Fibroblast of mammary gland (primary cell): ENCODE results near the gene MCU.
"Not testable (repeated sequence)": the region's sequence is repeated elsewhere in the genome, so short reads cannot be mapped to it uniquely, and the experiment has no call there.

Source experiments
- DNase-seq: peaks from one replicate; pipeline ENCODE4 v3.0.0-alpha.2; 2010; ENCODE audit warnings: low read depth
- H3K4me3 ChIP-seq: 2 replicates; pipeline ENCODE4 v1.5.1; 2011; ENCODE audit warnings: low read depth, mild to moderate bottlenecking, low read length, moderate library complexity; ENCODE audit not compliant: control insufficient read depth
- CTCF ChIP-seq: conservative IDR thresholded peaks from 2 replicates; pipeline ENCODE4 v1.5.1; 2011; ENCODE audit warnings: low read depth, low read length, inconsistent platforms; ENCODE audit not compliant: control insufficient read depth, insufficient read depth

Gene MCU

GRCh38 chr10:72746426-72747363 is 54.8 kb downstream of the MCU start:
- TF ChIP-seq CTCF: no peak
- DNase-seq: no peak
- H3K4me3 ChIP-seq: no peak overlapping the region

GRCh38 chr10:72747521-72747920 is 55.6 kb downstream of the MCU start:
- no peak for DNase-seq
- TF ChIP-seq CTCF: no peak

GRCh38 chr10:72753760-72754231 is 61.9 kb downstream of the MCU start:
- no peak for DNase-seq
- no peak overlapping the region for H3K4me3 ChIP-seq
- TF ChIP-seq CTCF: no peak

More at GRCh38 chr10:72747521-72747920, 55.6 kb downstream of the MCU start:
- H3K4me3 ChIP-seq: no peak overlapping the region

GRCh38 chr10:72754275-72755032 is 62.5 kb downstream of the MCU start:
- DNase-seq: no peak
- TF ChIP-seq CTCF: no peak
- no peak overlapping the region for H3K4me3 ChIP-seq

GRCh38 chr10:72756674-72757385 is 64.9 kb downstream of the MCU start:
- DNase-seq: no peak
- no peak for TF ChIP-seq CTCF
- H3K4me3 ChIP-seq: no peak overlapping the region

GRCh38 chr10:72757732-72758131 is 65.8 kb downstream of the MCU start:
- H3K4me3 ChIP-seq: no peak overlapping the region
- no peak for TF ChIP-seq CTCF
- DNase-seq: no peak

- not testable (repeated sequence) for H3K4me3 ChIP-seq, DNase-seq
Observed at GRCh38 chr10:72758930-72759329, 67.0 kb downstream of the MCU start.
